HepG2 (cell line): ENCODE results near the gene TRIM37. TPM values are rescaled to one million over a fixed set of nuclear protein-coding genes. Genes with fewer than 3 reads are reported as not detected.
A peak's percentile ranks its signal among the peaks of the same experiment; 100 is the strongest.

ENCODE experiments used
- ATAC-seq: fragments of 200-7000 bp; cut with Tn5 transposase; 3 replicates; pipeline ENCODE4 v1.9.1; 2020; ENCODE audit warnings: mild to moderate bottlenecking, moderate library complexity
- BruUV-seq: library from RNA; stranded (reverse); fragments of 400-500 nt; replicated peaks from 2 replicates; lab custom pipeline; 2021; lab: Mats Ljungman, UMichigan
- CTCF ChIA-PET: fragments of 300-600 bp; formaldehyde crosslinking; extraction: SDS; loops from one replicate; lab custom pipeline; 2021; ENCODE audit warnings: low total read pairs, inconsistent platforms, low intra/inter-chr PET ratio; lab: Yijun Ruan, JAX
- POLR2A ChIA-PET: fragments of 350-600 bp; sonication (Branson Sonifier 250); formaldehyde crosslinking; loops from one replicate; lab custom pipeline; 2020; ENCODE audit warnings: antibody characterized with exemption, inconsistent platforms; lab: Yijun Ruan, JAX
- DNase-seq: peaks from one replicate; pipeline ENCODE4 v3.0.0-alpha.2; 2015; ENCODE audit warnings: low spot score
- FAIRE-seq: peaks from 3 replicates; lab custom pipeline; 2011; peaks lifted over from hg19 to GRCh38; lab: Jason Lieb, UNC
- H2AFZ ChIP-seq: one replicate; pipeline ENCODE4 v1.6.1; 2011; ENCODE audit warnings: low read length, inconsistent platforms
- H3K27ac ChIP-seq: fragments of 300-600 bp; 3 replicates; pipeline ENCODE4 v1.8.0; 2011; ENCODE audit warnings: mixed run types, mild to moderate bottlenecking, mixed read lengths, low read length, inconsistent platforms; ENCODE audit not compliant: insufficient read depth; ENCODE audit errors: extremely low read length
- H3K27me3 ChIP-seq, 2 experiments: fragments of 200-600 bp in 1 of 2; 2 replicates in 1 of 2; 3 replicates in 1 of 2; pipeline versions ENCODE4 v1.6.0 to v1.8.0; 2011; ENCODE audit warnings: low read length in 2 of 2, mild to moderate bottlenecking in 2 of 2, moderate library complexity in 2 of 2, inconsistent platforms in 1 of 2; ENCODE audit not compliant: insufficient read depth in 2 of 2, control insufficient read depth in 1 of 2
- H3K36me3 ChIP-seq, 2 experiments: fragments of 200-600 bp in 1 of 2; replicated peaks in 1 of 2; 2 replicates in 1 of 2; 3 replicates in 1 of 2; pipeline versions ENCODE4 v1.5.1 to v1.8.0; 2011; ENCODE audit warnings: low read length in 2 of 2, inconsistent platforms in 1 of 2; ENCODE audit not compliant: insufficient read depth in 2 of 2, control insufficient read depth in 1 of 2
- H3K4me1 ChIP-seq: 2 replicates; pipeline ENCODE4 v1.5.1; 2012; ENCODE audit warnings: low read length, inconsistent platforms; ENCODE audit not compliant: insufficient read depth
- H3K4me2 ChIP-seq: 2 replicates; pipeline ENCODE4 v1.6.0; 2011; ENCODE audit warnings: low read depth, low read length, inconsistent platforms
- H3K4me3 ChIP-seq, 3 experiments: fragments of 200-600 bp in 1 of 3; sonication (generic), shearing (Covaris generic) in 1 of 3; replicated peaks in 1 of 3; 2 replicates each; pipeline ENCODE4 v1.5.1; 2011 to 2016; ENCODE audit warnings: low read length in 3 of 3, inconsistent platforms in 2 of 3, low read depth in 2 of 3, mild to moderate bottlenecking in 2 of 3, control low read depth in 1 of 3, mixed read lengths in 1 of 3; ENCODE audit not compliant: insufficient read depth in 1 of 3
- H3K79me2 ChIP-seq: one replicate; pipeline ENCODE4 v1.6.1; 2011; ENCODE audit warnings: low read length, inconsistent platforms; ENCODE audit not compliant: insufficient read depth
- H3K9ac ChIP-seq: 2 replicates; pipeline ENCODE4 v1.6.0; 2011; ENCODE audit warnings: mild to moderate bottlenecking, low read depth, low read length, inconsistent platforms; ENCODE audit not compliant: insufficient read depth
- H3K9me3 ChIP-seq: 2 replicates; pipeline ENCODE4 v1.5.1; 2012; ENCODE audit warnings: mild to moderate bottlenecking, low read length
- H4K20me1 ChIP-seq: 2 replicates; pipeline ENCODE4 v1.6.0; 2011; ENCODE audit warnings: inconsistent platforms, mild to moderate bottlenecking, low read length, moderate library complexity; ENCODE audit not compliant: insufficient read depth
- CREB3 ChIP-seq: sonication (generic); formaldehyde crosslinking; IDR thresholded peaks from 2 replicates; pipeline ENCODE4 v1.5.0; 2020; ENCODE audit warnings: missing genetic modification reagents
- E2F2 ChIP-seq: sonication (generic); formaldehyde crosslinking; IDR thresholded peaks from 2 replicates; pipeline ENCODE4 v1.4.0; 2020; ENCODE audit warnings: missing genetic modification reagents, borderline replicate concordance
- GABPA ChIP-seq, 2 experiments: IDR thresholded peaks; 2 replicates each; pipeline ENCODE4 v1.6.1; 2011 to 2016; ENCODE audit warnings: low read depth in 2 of 2, low read length in 1 of 2, missing biosample characterization in 1 of 2, missing genetic modification characterization in 1 of 2
- HCFC1 ChIP-seq: fragments of 150-350 bp; IDR thresholded peaks from 2 replicates; pipeline ENCODE4 v1.6.1; 2014; ENCODE audit warnings: low read depth, low read length
- KMT2B ChIP-seq: IDR thresholded peaks from 2 replicates; pipeline ENCODE4 v1.6.1; 2016; ENCODE audit warnings: missing genetic modification reagents, missing compliant biosample characterization
- NR0B2 ChIP-seq: sonication (generic); formaldehyde crosslinking; IDR thresholded peaks from 2 replicates; pipeline ENCODE4 v1.4.0; 2020; ENCODE audit warnings: mild to moderate bottlenecking, missing genetic modification reagents
- ZBED4 ChIP-seq: sonication (generic); formaldehyde crosslinking; IDR thresholded peaks from 2 replicates; pipeline ENCODE4 v1.4.0; 2020; ENCODE audit warnings: missing genetic modification reagents, borderline replicate concordance
- ZBTB37 ChIP-seq: sonication (generic); formaldehyde crosslinking; IDR thresholded peaks from 2 replicates; pipeline ENCODE4 v1.4.0; 2020; ENCODE audit warnings: mild to moderate bottlenecking, missing genetic modification reagents
- ZNF160 ChIP-seq: sonication (generic); formaldehyde crosslinking; IDR thresholded peaks from 2 replicates; pipeline ENCODE4 v1.8.0; 2022; ENCODE audit warnings: mild to moderate bottlenecking, inconsistent platforms, missing genetic modification reagents
- ZNF878 ChIP-seq: sonication (generic); formaldehyde crosslinking; IDR thresholded peaks from 2 replicates; pipeline ENCODE4 v1.8.1; 2023; ENCODE audit warnings: mild to moderate bottlenecking, missing genetic modification reagents, moderate library complexity
- ZSCAN20 ChIP-seq: sonication (generic); formaldehyde crosslinking; IDR thresholded peaks from 2 replicates; pipeline ENCODE4 v1.4.0; 2020; ENCODE audit warnings: missing genetic modification reagents, mild to moderate bottlenecking, borderline replicate concordance
- WGBS: methylation state at CpG from one replicate; pipeline ENCODE4 v1.1.6; 2017; ENCODE audit warnings: low lambda C conversion rate; 5-methylcytosine and 5-hydroxymethylcytosine counted together
- in situ Hi-C: cut with HindIII; loops from 2 replicates; pipeline ENCODE4 v1.10.0; 2017; ENCODE audit warnings: low pct_unique_long_range_greater_than_20kb; ENCODE audit not compliant: extremely low pct_ligation_motif_present
- intact Hi-C: fragments of 100-400 bp; cut with micrococcal nuclease; formaldehyde crosslinking; loops from one replicate; pipeline ENCODE4 v1.10.0; 2022; ENCODE audit not compliant: unreplicated experiment
- polyA plus RNA-seq, 8 experiments: library from polyadenylated mRNA; depleted of rRNA in 3 of 8; stranded (reverse) in 7 of 8; unstranded in 1 of 8; fragments of >200 nt; fragmentation: Illumina TruSeq in 4 of 8; extraction: Trizol in 4 of 8; gene quantifications; 2 replicates each; pipeline versions ENCODE4 v1.2.1 to v1.2.3, GENCODE V29; 2011 to 2016; ENCODE audit warnings: low read depth in 4 of 8, missing spikeins in 1 of 8, mixed read lengths in 1 of 8; ENCODE audit not compliant: insufficient read depth in 1 of 8
- total RNA-seq, 5 experiments: library from RNA; depleted of rRNA; stranded (reverse); fragments of >200 nt; fragmentation: Illumina TruSeq; extraction: Trizol; gene quantifications; 2 replicates each; pipeline ENCODE4 v1.2.3, GENCODE V29; 2016; ENCODE audit warnings: low read depth in 1 of 5

TRIM37 gene
- total and polyA plus RNA-seq, 2 of the 13 experiments (the other 11 are each of a cell fraction or from before 2014, with no cell fraction given), result 12.4 to 39.1 TPM

GRCh38 chr17:59155439-59156177 is 48.9 kb upstream of the TRIM37 start, which contains the start of gene PRR11:
Gene PRR11 (plus strand): TSS chr17:59155746. CDS start chr17:59169753, 14,007 bp downstream.
- Histone ChIP-seq H3K79me2 (peaks cover 88% of the 10 kb centered on the region), H3K36me3 (no peaks in the 10 kb centered on the region; a peak in 1 of 5 replicates), H3K9me3 (no peaks in the 10 kb centered on the region), H3K9ac (peak within 1 kb of the TSS; percentile 90), H3K4me1 (peaks cover 60% of the 10 kb centered on the region), H2AFZ (no peak within 1 kb of the TSS), H3K4me2 (peak within 1 kb of the TSS; percentile 79), H3K27me3 (no peaks in the 10 kb centered on the region; a peak in 1 of 5 replicates), H4K20me1 (no peaks in the 10 kb centered on the region; the same call in 1 of the 2 replicates), H3K27ac (peak within 1 kb of the TSS; percentile 95), H3K4me3 (peak within 1 kb of the TSS; percentile 83 to 95 (median 89))
- 2% methylated on average over 25 of the region's 25 CpGs for WGBS
- ChIA-PET CTCF (no interaction called here), POLR2A (interaction anchor here (0.7 to 2.7 kb wide), 17 partner anchors 8 to 881 kb away, joined by 3 to 21 read pairs (median 4); partner anchors contain the start of genes CLTC, GDPD1, RAD51C and SMG8)
- ATAC-seq (peak; percentile 94), FAIRE-seq (peak; percentile 99), DNase-seq (peak; percentile 100)
- in situ Hi-C loops, result no loop called here
- intact Hi-C loops, result loop anchor here (1.0 kb wide), 2 partner anchors 49 to 65 kb away; partner anchors contain the start of genes GDPD1 and TRIM37
- no TSS peak for BruUV-seq
- no peak for TF ChIP-seq KMT2B (CRISPR knock-in tag)
- no peak for TF ChIP-seq ZSCAN20 (CRISPR knock-in tag)
- no peak; the same call in 1 of the 2 replicates for TF ChIP-seq E2F2 (CRISPR knock-in tag)
- TF ChIP-seq CREB3 (CRISPR knock-in tag), result no peak
- no peak; the same call in 1 of the 2 replicates for TF ChIP-seq ZNF160 (CRISPR knock-in tag)
- TF ChIP-seq NR0B2 (CRISPR knock-in tag), result no peak
- peak; percentile 99 for TF ChIP-seq ZNF878 (CRISPR knock-in tag)
- TF ChIP-seq ZBED4 (CRISPR knock-in tag), result no peak
- no peak for TF ChIP-seq HCFC1
- TF ChIP-seq ZBTB37 (CRISPR knock-in tag), result no peak
- TF ChIP-seq GABPA (IDR thresholded peaks at IDR 0.05; ENCODE audit: low read depth, low read length), result no peak
- TF ChIP-seq GABPA (CRISPR knock-in tag; IDR thresholded peaks at IDR 0.05; ENCODE audit: low read depth), result no peak
